Vagina (tissue), 2 donors: ENCODE results near the gene SLC22A14.

ENCODE experiments used
- POLR2AphosphoS5 ChIP-seq, 2 donors: sonication (generic); formaldehyde crosslinking; IDR thresholded peaks; one replicate each; pipeline ENCODE4 v1.9.0; 2017; ENCODE audit warnings: antibody characterized with exemption in 2 of 2, mild to moderate bottlenecking in 2 of 2, low read depth in 1 of 2; ENCODE audit not compliant: insufficient read depth in 1 of 2
- TF ChIP-seq, protein P1 (sequence below), 3 experiments: fragments of 450-650 bp in 2 of 3; fragments of 200-600 bp in 1 of 3; sonication (generic) in 1 of 3; IDR thresholded peaks; one replicate each; pipeline ENCODE4 v1.5.1; 2017 to 2019; ENCODE audit warnings: antibody characterized with exemption in 3 of 3, mild to moderate bottlenecking in 2 of 3, moderate library complexity in 2 of 3

DNA sequence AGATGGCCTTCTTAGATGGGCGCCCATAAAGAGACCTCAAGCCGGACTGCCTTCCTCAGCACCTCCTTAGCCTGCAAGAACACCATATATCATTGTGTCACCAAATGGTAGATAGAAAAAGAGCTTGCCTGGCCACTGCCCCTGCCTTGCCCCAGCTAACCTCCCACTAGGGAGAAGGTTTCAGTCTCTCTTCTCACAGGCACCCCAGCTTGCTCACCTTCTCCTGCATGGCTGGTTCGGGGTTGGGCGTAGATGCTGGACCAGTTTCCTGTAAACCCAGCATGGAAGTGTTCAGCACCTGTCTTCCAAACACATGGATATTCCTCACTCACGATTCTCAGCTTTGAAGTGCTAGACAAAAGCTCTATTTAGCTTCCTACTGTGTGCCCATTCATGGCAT is 3.3 kb upstream of the SLC22A14 start:
- TF ChIP-seq, protein P1, sequence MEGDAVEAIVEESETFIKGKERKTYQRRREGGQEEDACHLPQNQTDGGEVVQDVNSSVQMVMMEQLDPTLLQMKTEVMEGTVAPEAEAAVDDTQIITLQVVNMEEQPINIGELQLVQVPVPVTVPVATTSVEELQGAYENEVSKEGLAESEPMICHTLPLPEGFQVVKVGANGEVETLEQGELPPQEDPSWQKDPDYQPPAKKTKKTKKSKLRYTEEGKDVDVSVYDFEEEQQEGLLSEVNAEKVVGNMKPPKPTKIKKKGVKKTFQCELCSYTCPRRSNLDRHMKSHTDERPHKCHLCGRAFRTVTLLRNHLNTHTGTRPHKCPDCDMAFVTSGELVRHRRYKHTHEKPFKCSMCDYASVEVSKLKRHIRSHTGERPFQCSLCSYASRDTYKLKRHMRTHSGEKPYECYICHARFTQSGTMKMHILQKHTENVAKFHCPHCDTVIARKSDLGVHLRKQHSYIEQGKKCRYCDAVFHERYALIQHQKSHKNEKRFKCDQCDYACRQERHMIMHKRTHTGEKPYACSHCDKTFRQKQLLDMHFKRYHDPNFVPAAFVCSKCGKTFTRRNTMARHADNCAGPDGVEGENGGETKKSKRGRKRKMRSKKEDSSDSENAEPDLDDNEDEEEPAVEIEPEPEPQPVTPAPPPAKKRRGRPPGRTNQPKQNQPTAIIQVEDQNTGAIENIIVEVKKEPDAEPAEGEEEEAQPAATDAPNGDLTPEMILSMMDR (IDR thresholded peaks at IDR 0.05): no peak
- TF ChIP-seq POLR2AphosphoS5 (IDR thresholded peaks at IDR 0.05; ENCODE audit: insufficient read depth in 1 of 2, low read depth in 1 of 2): no peak
